ENCODE measurements around the gene ERGIC1.

The ERGIC1 gene

DNA sequence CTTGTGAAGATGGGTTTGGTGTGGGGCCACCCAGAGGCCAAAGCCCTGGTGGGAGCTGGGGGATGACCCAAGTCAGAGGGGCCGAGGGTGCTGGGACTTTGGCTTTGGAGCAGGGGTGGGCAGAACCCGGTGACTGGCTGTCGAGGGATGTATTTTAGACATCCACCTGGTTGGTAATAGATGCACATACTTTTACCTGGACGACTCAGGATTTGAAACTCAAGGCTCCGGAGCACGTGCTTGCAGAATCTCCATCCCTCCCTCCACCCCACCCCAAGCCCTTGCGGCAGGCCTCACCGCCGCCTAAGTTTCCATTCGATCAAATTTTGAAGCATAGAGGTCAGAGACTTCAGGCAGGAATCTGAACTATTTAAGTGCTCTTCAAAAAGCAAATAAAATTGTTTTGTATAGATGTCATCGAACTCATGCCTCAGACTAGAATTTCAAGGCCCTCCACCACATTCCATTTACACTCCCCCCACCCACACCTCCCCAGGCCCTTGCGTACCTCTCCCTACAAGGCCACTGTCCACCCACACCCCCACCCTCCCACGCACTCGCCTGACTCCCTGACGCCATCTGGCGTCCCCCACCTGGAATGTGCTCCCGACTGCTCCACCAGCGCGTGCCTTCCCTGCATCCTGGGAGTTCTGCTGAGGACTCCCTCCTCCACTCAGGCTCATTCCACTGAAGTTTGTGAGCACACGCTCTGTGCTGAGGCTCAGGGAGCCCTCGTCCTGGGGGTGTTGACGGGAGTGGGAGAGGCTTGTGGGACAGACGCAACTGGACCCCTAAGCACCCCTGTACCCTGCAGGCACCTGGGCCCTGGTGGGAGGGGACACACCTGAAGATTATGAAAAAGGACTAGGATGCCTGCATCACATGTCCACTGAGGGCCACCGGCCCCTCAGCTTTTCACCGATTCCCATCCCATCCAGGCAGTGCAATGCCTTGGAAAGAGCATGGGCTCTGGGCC lies 68.7 kb downstream of the ERGIC1 start:
- in situ Hi-C loops (cut with HindIII; ENCODE audit: low pct_ligation_motif_present, low pct_unique_long_range_greater_than_20kb, low sequenced_read_pairs), result no loop called here
- DNase-seq, result peak; percentile 93

DNA sequence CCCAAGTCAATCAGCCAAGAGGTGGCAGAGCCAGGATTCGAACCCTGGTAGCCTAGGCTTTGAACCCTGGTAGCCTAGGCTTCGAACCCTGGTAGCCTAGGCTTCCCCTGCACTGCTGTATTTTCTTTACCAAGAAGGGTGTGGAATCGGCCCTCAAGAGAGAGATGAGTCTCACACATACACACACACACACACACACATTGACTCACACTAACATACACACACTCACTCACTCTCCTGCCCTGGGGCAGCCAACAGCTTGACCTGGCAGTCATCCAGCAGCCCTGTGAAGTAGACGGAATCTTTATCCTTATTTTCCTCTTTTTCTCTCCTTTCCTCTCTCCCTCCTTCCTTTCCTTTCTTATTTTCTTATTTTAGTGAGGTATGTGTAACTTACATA lies 69.7 kb downstream of the ERGIC1 start:
- peak; percentile 59 for DNase-seq
- in situ Hi-C loops (cut with HindIII; ENCODE audit: low pct_ligation_motif_present, low pct_unique_long_range_greater_than_20kb, low sequenced_read_pairs), result no loop called here

DNA sequence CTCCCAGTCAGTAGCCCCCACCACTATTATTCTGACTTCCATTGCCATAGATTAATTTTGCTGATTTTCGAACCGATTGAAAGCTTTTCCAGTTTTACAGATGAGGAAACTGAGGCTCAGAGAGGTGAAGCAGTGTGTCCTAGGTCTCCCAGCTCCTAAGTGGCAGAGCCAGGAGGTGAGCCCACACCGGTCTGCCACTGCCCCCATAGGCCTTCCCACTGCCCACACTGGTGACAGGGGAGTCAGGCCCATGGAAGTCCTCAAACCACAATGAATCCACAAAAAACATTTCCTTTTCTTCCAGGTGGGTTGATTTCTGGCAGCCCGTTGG lies 70.2 kb downstream of the ERGIC1 start:
- in situ Hi-C loops (cut with HindIII; ENCODE audit: low pct_ligation_motif_present, low pct_unique_long_range_greater_than_20kb, low sequenced_read_pairs), result no loop called here
- no peak for DNase-seq

DNA sequence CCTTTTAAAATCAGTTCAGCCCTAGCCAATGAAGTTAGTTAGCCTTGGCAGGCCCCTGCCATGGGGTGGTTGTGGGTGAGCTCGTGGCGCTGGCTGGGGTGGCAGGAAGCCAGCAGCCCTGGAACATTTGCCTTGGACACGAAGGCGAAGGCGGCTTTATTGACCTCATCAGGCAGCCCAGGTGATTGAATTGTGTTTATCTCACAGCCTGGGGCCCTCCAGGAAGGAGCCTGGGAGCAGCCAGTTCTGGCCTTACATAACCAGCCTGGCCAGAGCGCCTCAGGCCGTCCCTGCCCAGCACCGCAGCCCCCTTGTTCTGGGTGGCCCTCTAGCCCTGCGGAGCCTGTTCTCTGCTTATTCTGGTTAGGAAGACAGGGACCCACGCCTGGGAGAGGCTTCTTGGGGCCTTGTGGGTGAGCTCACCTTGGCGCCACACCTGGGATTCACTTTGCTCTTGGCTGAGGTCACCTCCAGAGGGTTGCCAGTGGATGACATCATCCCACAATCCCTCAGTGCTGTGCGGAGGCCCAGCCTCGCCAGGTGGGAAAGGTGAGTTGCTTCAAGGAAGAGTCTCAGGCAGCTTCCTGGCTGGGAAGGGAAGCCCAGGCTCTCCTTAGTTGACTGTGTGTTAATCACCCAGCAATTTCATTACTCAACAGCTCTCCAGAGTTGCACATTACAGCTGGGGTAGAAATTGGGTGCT lies 70.7 kb downstream of the ERGIC1 start:
- DNase-seq, result peak; percentile 49
- in situ Hi-C loops (cut with HindIII; ENCODE audit: low pct_ligation_motif_present, low pct_unique_long_range_greater_than_20kb, low sequenced_read_pairs), result no loop called here

DNA sequence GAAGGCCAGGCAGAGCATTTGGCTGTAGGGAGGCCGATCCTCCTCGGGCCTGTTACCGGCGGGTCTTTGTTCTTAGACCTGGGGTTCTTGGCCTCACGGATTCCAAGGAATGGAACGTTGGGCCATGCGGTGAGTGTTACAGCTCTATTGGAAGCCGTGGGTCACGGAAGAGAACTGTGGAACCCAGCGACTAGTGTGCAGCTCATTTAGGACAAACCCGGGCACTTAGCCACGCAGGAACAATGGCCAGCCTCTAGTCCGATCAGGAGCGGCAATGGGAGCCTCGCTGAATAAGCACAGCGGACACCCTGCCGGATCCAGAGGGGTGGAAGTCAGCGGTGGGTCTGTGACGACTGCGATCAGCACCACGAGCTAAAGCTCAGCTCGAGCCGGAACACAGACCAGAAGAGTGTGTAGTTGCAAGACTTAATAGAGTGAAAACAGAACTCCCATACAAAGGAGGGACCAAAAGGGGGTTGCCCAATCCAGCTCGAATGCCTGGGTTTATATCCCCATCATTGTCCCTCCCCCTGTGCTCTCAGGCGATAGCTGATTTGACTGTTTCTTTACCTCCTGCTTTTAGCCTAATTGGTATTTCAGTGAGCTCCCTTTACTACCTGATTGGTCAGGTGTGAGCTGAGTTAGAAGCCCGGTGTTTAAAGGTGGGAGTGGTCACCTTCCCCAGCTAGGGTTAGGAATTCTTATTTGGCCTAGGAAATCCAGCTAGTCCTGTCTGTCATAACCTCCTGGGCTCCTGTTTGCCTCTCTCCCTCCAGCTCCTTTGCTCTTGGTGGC lies 71.5 kb downstream of the ERGIC1 start:
- in situ Hi-C loops (cut with HindIII; ENCODE audit: low pct_ligation_motif_present, low pct_unique_long_range_greater_than_20kb, low sequenced_read_pairs), result no loop called here
- DNase-seq, result no peak

DNA sequence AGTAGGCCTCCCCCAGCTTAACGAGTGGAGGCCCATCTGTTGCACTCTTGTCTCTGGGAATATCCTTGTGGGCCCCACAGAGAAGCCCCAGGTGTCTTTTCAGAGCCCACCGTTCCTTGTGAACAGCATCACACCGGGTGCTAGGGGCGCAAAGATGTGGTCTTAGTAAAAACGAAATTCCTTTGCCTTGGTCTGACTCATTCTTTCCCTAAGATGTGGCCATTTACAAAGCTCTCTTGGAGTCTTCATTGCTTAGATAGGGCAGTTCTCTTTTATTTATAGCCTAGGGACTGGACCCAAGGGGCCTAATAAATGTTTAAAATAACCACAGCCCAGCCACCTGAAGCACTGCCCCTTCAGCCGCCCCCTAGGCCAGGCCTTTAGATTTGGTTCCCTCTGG lies 72.4 kb downstream of the ERGIC1 start:
- in situ Hi-C loops (cut with HindIII; ENCODE audit: low pct_ligation_motif_present, low pct_unique_long_range_greater_than_20kb, low sequenced_read_pairs), result no loop called here
- DNase-seq, result peak; percentile 19

DNA sequence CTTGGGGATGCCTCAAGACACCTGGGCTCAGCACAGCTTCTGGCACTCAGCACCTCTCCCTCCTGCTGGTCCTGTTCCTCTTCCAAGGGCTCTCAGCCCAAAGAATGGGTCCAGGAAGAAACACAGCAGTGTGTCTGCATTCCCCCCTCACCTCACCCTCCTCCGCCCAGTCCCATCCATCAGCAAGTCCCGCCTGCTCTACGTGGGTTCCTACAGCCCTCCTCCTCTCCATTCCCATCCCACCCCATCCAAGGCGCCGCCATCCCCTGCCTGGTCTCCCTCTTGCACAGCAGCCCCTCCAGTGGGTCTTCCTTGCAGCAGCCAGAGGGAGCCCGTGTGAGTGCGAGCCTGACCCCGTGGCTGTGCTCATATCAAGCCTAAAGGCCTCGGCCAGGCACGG lies 72.8 kb downstream of the ERGIC1 start:
- DNase-seq, result no peak
- in situ Hi-C loops (cut with HindIII; ENCODE audit: low pct_ligation_motif_present, low pct_unique_long_range_greater_than_20kb, low sequenced_read_pairs), result no loop called here

DNA sequence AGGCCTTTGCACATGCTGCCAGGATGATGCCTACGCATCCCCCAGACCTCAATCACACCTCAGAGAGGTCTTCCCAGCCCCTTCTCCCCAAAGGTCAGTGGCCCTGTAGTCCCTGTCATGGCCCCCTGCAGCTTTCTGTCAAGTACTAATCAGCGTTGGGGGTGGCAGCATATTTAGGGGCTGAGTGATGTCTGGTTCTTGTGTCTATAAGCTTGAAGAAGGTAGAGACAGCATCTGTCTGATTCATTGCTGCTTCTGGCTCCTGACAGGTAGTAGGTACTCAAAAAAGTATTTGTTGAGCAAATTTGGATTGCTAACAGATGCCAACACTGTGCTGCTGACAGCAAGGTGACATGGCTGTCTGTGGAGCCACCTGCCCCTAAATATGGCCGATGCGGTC lies 73.6 kb downstream of the ERGIC1 start:
- in situ Hi-C loops (cut with HindIII; ENCODE audit: low pct_ligation_motif_present, low pct_unique_long_range_greater_than_20kb, low sequenced_read_pairs), result no loop called here

DNA sequence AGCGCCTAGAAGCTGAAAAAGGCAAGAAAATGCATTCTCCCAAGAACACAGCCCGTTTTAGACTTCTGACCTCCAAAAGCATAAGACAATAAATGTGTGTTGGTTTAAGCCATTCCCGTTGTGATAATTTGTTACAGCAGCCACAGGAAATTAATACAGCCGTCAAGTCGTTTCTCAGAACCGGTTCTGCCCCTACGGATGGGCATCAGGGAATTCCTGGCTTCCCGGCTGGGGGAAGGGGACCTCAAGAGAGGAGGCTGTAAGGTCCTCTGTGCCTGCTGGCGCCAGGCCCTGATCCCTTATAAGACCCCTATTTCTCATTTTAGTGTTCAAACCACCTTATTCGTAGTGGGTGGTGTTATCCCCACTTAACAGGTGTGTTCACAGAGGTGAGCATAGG lies 74.6 kb downstream of the ERGIC1 start:
- in situ Hi-C loops (cut with HindIII; ENCODE audit: low pct_ligation_motif_present, low pct_unique_long_range_greater_than_20kb, low sequenced_read_pairs), result no loop called here
- no peak for DNase-seq

More for the DNA sequence above, 73.6 kb downstream of the ERGIC1 start:
- DNase-seq, result no peak

DNA sequence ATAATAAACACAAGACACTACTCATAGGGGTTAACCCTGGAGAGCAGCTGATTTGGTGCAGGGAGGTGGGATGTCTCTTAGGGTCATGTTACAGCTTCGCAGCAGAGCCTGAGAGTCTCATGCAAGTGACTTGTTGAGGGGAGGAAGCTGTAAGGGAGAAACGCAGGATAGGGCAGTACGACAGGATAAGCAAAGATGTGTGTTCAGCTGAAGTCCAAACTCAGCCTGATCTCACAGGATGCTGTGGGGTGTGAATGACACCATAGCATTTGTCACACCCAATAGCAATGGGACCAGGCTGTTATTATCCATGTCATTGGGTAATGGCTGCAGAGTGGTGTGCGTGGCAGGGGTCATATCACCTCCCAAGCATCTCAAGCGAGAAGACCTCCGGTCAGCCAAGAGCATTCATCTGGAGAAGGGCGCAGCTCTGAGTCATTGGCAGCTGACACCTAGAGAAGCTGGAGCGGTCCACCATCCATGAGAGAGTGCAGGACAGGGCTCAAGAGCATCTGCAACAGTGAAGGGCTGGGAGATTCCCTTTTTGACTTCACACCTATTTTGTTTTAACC lies 76.0 kb downstream of the ERGIC1 start:
- DNase-seq, result peak; percentile 97
- in situ Hi-C loops (cut with HindIII; ENCODE audit: low pct_ligation_motif_present, low pct_unique_long_range_greater_than_20kb, low sequenced_read_pairs), result no loop called here

DNA sequence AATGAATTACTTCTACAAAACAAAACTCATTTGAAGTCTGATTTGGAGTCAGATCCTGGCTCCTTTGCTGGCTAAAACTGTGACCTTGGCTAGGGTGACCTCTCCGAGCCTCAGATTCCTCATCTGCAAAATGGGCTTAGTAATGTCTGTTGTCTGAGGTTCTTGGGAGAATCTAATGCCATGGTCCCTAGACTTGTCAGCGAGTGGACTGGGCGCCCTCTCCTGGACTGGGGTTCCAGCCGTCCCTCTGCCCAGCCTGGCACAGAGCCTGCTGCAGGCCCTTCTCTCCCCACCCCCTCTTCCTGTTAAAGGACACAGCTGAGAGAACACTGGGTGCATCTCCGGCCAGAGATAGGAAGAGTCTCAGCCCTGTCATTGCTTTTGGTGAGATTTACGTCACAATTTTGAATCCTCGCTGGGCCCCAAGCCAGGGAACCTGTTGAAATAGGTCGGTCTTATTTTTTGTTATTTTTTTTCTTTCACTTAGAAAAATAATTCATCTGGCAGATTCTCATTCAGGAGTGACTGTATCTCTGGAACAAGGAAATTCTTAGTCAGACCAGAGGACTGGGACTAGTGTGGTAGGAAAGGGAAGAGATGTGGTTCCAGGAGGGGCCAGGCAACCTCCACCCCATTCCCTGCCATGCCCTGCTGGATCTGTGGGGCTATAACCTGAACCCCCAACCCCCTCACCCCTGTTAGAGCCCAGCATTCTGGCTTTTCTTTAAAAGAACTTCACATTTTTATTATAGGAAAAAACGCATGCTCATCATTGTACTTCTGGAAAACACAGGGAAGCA lies 77.0 kb downstream of the ERGIC1 start:
- peak; percentile 88 for DNase-seq
- in situ Hi-C loops (cut with HindIII; ENCODE audit: low pct_ligation_motif_present, low pct_unique_long_range_greater_than_20kb, low sequenced_read_pairs), result no loop called here

DNA sequence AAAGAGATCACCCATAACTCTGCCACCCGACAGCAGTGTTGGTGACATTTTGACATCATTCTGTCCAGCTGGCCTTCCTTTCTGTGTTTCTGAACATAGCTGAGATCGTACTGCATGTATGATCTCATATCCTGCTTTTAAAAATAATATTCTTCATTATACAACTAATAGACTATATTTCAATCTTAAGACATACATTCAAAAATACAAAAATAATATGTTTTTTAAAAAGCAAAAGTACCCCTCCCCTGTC lies 77.5 kb downstream of the ERGIC1 start:
- in situ Hi-C loops (cut with HindIII; ENCODE audit: low pct_ligation_motif_present, low pct_unique_long_range_greater_than_20kb, low sequenced_read_pairs), result no loop called here

DNA sequence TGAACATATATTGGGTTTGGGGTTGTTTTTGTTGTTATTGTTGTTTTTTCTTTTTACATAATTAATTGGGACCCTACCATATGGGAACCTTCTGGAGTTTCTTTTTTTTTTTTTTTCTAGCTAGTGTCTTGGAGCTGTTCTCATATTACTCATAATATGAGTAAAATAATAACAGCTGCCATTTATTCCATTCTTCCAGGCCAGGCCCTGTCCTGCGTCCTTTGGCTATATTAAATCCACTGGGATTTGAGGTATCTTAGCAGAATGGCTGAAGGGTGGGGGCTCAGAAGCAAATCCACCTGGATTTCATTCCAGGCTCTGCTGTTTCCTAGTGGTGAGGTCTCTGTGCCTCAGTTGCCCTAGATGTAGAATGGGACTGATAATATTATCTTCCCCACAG lies 77.9 kb downstream of the ERGIC1 start:
- no peak for DNase-seq
- in situ Hi-C loops (cut with HindIII; ENCODE audit: low pct_ligation_motif_present, low pct_unique_long_range_greater_than_20kb, low sequenced_read_pairs), result no loop called here

More for the DNA sequence above, 77.5 kb downstream of the ERGIC1 start:
- no peak for DNase-seq

DNA sequence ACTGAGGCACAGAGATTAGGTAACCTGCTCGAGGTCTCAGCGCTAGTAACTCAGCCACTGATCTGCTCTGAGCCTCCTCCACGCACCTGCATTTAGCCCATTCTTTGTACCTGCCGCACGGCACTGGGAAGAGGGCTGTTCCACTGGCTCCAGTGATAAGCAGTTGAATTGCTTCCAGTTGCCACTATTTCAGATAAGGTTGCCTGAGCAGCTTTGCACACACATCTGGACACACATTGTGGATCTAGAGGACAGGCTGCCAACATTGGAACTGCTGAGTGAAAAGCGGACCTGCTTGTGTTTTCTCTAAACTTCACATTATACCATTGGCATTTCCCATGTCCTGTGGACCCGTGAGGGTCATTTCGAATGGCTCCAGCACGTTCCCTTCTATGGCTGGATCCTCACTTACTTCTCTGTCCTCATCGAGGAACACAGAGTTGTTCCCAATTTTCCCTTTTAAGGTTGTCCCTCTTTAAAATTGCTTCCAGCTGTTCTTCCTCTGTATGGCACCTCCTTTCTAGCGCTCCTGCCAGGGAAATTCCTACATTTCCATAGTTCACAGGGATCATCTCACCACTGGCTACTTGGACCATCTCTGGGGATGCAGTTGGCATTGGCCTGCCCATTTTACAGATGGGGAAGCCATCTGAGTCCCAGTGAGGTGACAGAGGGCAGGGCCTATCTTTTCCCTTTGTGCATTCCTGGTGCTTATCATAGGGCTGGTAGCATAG lies 79.2 kb downstream of the ERGIC1 start:
- no peak for DNase-seq
- in situ Hi-C loops (cut with HindIII; ENCODE audit: low pct_ligation_motif_present, low pct_unique_long_range_greater_than_20kb, low sequenced_read_pairs), result no loop called here

DNA sequence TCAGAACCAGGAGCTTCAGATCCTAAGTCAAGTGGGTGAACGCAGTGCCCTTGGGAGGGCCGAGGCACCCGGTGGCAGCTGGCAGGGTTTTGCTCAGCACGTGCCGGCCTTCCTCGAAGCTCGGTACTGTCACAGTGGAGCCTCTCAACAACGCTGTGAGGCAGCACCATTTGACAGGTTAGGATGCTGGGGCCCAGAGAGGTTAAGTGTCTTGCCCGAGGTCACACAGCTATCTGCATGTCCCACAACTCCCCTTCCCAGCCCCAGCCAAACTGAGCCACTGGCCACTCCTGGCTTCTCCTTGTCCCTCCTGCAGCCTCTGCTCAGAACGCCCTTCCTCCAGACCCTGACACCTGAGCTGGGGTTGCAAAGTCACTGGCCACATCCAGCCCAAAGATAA lies 81.5 kb downstream of the ERGIC1 start:
- no peak for DNase-seq
- in situ Hi-C loops (cut with HindIII; ENCODE audit: low pct_ligation_motif_present, low pct_unique_long_range_greater_than_20kb, low sequenced_read_pairs), result no loop called here

DNA sequence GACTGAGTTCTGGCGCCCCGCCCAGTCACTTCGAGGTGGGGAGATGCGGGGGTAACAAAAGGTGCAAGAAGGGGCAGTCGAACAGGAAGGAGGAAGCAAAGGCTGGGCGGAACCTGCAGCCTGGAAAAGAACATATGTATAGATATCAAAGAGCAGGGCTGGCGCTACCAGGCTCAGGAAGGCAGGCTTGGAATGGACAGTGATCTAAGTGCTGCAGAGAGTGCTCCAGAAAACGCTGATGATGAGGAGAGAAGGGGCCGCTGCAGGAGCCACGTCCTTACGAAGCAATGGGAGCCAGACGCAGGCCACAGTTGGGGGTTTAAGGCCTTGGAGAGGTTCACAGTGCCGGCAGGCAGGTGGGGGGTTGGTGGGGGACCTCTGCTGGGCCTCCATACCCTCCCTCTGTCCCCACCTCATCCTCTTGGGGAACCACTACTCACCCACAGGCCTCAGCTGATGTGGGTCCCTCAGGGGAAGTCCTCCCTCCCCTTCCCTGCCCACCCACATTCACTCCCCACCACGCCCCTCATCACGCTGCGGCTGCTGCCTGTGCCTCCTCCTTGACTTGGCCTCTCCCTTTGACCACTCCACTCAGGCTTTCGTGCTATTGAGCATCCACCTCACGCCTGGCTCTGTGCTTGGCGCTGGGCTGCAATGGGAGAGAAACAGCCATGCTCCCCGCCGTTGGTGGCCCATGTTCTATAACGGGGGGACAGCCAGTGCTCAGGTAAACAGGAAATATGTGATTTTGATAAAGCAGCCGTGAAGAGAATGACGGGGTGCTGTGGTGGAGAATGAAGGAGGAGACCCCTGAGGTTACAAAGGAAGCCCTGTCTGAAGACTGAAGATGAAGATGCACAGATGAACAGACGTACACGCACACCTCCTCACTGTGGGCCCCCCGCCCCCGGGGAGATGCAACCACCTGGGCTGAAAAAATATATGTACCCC lies 84.6 kb downstream of the ERGIC1 start:
- no peak for DNase-seq
- in situ Hi-C loops (cut with HindIII; ENCODE audit: low pct_ligation_motif_present, low pct_unique_long_range_greater_than_20kb, low sequenced_read_pairs), result no loop called here

All from ACHN (cell line).